Mesenchymal stem cell (in vitro differentiated cells and primary cell): ENCODE results near the gene NAXD.

Experiments used
- DNase-seq: peaks from one replicate; pipeline ENCODE4 v3.0.0-alpha.2; 2013
- H2AFZ ChIP-seq: one replicate; pipeline ENCODE4 v1.6.1; 2013; ENCODE audit warnings: low read depth, mild to moderate bottlenecking, control low read depth, inconsistent platforms, low read length, moderate library complexity
- H2AK5ac ChIP-seq: 2 replicates; pipeline ENCODE4 v1.6.1; 2013; ENCODE audit warnings: low read length, moderate library complexity, mild to moderate bottlenecking, inconsistent platforms; ENCODE audit not compliant: severe bottlenecking
- H2BK120ac ChIP-seq: one replicate; pipeline ENCODE4 v1.6.1; 2013; ENCODE audit warnings: low read depth, mild to moderate bottlenecking, inconsistent platforms, low read length, moderate library complexity
- H2BK12ac ChIP-seq, 2 experiments: one replicate each; pipeline ENCODE4 v1.6.1; 2013; ENCODE audit warnings: inconsistent platforms in 2 of 2, low read length in 2 of 2, mild to moderate bottlenecking in 2 of 2, moderate library complexity in 2 of 2, control low read depth in 1 of 2
- H2BK15ac ChIP-seq: one replicate; pipeline ENCODE4 v1.6.1; 2013; ENCODE audit warnings: mild to moderate bottlenecking, low read depth, inconsistent platforms; ENCODE audit not compliant: poor library complexity, severe bottlenecking
- H2BK5ac ChIP-seq: 2 replicates; pipeline ENCODE4 v1.6.1; 2013; ENCODE audit warnings: low read depth, mild to moderate bottlenecking, low read length, control low read depth, inconsistent platforms; ENCODE audit not compliant: poor library complexity, severe bottlenecking
- H3K14ac ChIP-seq, 2 experiments: one replicate each; pipeline ENCODE4 v1.6.1; 2013; ENCODE audit warnings: inconsistent platforms in 2 of 2, low read length in 2 of 2, control low read depth in 1 of 2, mild to moderate bottlenecking in 1 of 2, moderate library complexity in 1 of 2
- H3K18ac ChIP-seq, 2 experiments: one replicate each; pipeline ENCODE4 v1.6.1; 2013; ENCODE audit warnings: inconsistent platforms in 2 of 2, low read length in 2 of 2, control low read depth in 1 of 2, low read depth in 1 of 2, mild to moderate bottlenecking in 1 of 2
- H3K23ac ChIP-seq, 2 experiments: one replicate each; pipeline ENCODE4 v1.6.1; 2013; ENCODE audit warnings: inconsistent platforms in 2 of 2, low read length in 2 of 2, mild to moderate bottlenecking in 2 of 2, moderate library complexity in 2 of 2, control low read depth in 1 of 2
- H3K27ac ChIP-seq: 2 replicates; pipeline ENCODE4 v1.5.1; 2013; ENCODE audit warnings: mild to moderate bottlenecking, moderate library complexity, low read length, control low read depth, inconsistent platforms; ENCODE audit not compliant: poor library complexity, severe bottlenecking
- H3K27me3 ChIP-seq, 2 experiments: 2 replicates each; pipeline versions ENCODE4 v1.6.1 to v1.7.0; 2013; ENCODE audit warnings: low read length in 2 of 2, mild to moderate bottlenecking in 2 of 2, moderate library complexity in 2 of 2, control low read depth in 1 of 2, inconsistent platforms in 1 of 2; ENCODE audit not compliant: control insufficient read depth in 1 of 2, insufficient read depth in 1 of 2
- H3K36me3 ChIP-seq, 2 experiments: 2 replicates each; pipeline versions ENCODE4 v1.6.1 to v1.7.0; 2013; ENCODE audit warnings: low read length in 2 of 2, control low read depth in 1 of 2, inconsistent platforms in 1 of 2, low read depth in 1 of 2, mild to moderate bottlenecking in 1 of 2; ENCODE audit not compliant: insufficient read depth in 2 of 2, control insufficient read depth in 1 of 2
- H3K4ac ChIP-seq, 2 experiments: one replicate each; pipeline ENCODE4 v1.6.1; 2013; ENCODE audit warnings: inconsistent platforms in 2 of 2, low read length in 2 of 2, mild to moderate bottlenecking in 2 of 2, moderate library complexity in 2 of 2, control low read depth in 1 of 2, low read depth in 1 of 2
- H3K4me1 ChIP-seq: 2 replicates; pipeline ENCODE4 v1.6.1; 2013; ENCODE audit warnings: low read depth, low read length, control low read depth; ENCODE audit not compliant: control insufficient read depth, insufficient read depth
- H3K4me2 ChIP-seq: 2 replicates; pipeline ENCODE4 v1.6.1; 2013; ENCODE audit warnings: low read length, mild to moderate bottlenecking, inconsistent platforms; ENCODE audit not compliant: poor library complexity, severe bottlenecking
- H3K4me3 ChIP-seq, 2 experiments: 2 replicates each; pipeline versions ENCODE4 v1.5.1 to v1.7.0; 2013; ENCODE audit warnings: low read length in 2 of 2, mild to moderate bottlenecking in 2 of 2, control low read depth in 1 of 2, low read depth in 1 of 2; ENCODE audit not compliant: insufficient read depth in 1 of 2
- H3K79me1 ChIP-seq: replicated peaks from 2 replicates; pipeline ENCODE4 v1.6.1; 2013; ENCODE audit warnings: mild to moderate bottlenecking, control low read depth, low read length, inconsistent platforms; ENCODE audit not compliant: poor library complexity, severe bottlenecking
- H3K9ac ChIP-seq: 2 replicates; pipeline ENCODE4 v1.7.0; 2013; ENCODE audit warnings: mild to moderate bottlenecking, low read length, moderate library complexity
- H3K9me3 ChIP-seq: 2 replicates; pipeline ENCODE4 v1.7.0; 2013; ENCODE audit warnings: mild to moderate bottlenecking, low read length; ENCODE audit not compliant: control insufficient read depth
- H4K8ac ChIP-seq: one replicate; pipeline ENCODE4 v1.6.1; 2013; ENCODE audit warnings: inconsistent platforms, mild to moderate bottlenecking, low read length, moderate library complexity
- H4K91ac ChIP-seq: one replicate; pipeline ENCODE4 v1.6.1; 2013; ENCODE audit warnings: mild to moderate bottlenecking, low read length, inconsistent platforms
- WGBS: methylation state at CpG from one replicate; pipeline ENCODE4 v1.1.7; 2013; ENCODE audit warnings: mixed read lengths; 5-methylcytosine and 5-hydroxymethylcytosine counted together

The NAXD gene

DNA sequence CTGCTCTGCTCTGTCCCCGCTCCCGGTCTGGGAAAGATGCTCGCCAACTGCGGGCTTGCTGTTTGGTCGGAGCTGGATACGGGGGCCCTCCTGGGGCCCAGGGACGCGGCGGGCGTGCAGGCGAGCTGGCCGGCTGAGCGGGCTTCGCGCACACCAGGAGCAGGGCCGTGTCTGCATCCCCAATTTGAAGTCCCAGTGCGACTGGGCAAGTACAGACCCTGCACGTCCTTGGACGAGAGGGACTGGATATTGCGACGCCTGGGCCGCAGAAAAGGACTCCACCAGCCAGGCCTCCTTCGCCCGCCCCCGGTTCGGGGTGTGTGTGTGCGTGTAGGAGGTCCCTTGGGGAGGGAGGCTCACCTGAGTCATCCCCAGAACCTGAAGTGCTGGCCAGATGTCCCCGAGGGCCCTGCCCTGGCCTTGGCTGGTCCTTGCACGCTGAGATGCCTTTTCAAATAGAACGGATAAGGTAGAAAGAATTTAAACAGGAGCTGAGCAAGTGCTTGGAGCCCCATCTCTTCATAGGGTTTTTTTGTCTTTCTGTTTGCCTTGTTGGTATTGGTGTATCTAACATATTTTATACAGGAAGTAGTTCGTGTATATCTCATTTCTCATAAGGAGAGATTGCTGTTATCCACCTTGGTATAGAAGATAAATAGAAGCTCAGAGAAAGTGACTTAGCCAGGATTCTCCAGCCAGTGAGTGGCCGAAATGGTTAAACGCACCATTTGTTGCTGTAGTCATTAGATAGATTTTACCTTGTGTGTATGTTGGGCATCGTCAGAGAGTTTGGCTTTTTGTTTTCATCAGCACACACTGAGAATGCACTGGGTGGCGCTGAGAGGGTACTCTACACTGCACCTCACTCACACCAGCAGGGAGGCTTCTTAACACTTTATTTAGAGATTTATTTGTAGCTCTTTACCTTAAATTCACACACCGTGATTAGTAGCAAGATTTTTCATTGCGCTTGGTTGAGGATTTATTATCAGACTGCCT lies 1.1 kb downstream of the NAXD start:
- Histone ChIP-seq H3K27me3 (no peaks in the 10 kb centered on the region), H2BK5ac (no peak overlapping the region), H3K18ac (peak overlapping the region; percentile 87 to 99), H2BK12ac (peak overlapping the region in 1 of 2 experiments; percentile 90), H3K4me2 (peak overlapping the region; percentile 97), H3K27ac (peak overlapping the region; percentile 33), H3K9me3 (no peaks in the 10 kb centered on the region), H2BK120ac (peak overlapping the region; percentile 54), H3K36me3 (no peaks in the 10 kb centered on the region), H2BK15ac (peak overlapping the region; percentile 80), H3K4ac (peak overlapping the region; percentile 84 to 98), H3K23ac (peak overlapping the region; percentile 74 to 93), H4K91ac (peak overlapping the region; percentile 98), H3K14ac (peak overlapping the region; percentile 43 to 94), H2AFZ (peak overlapping the region; percentile 98), H4K8ac (peak overlapping the region; percentile 99), H2AK5ac (no peak overlapping the region), H3K4me3 (peak overlapping the region; percentile 91 to 99), H3K79me1 (peaks cover 1% of the 10 kb centered on the region), H3K4me1 (peaks cover 15% of the 10 kb centered on the region), H3K9ac (peak overlapping the region; percentile 94)
- DNase-seq = peak; percentile 76
- 6% methylated on average over 35 of the region's 37 CpGs for WGBS

DNA sequence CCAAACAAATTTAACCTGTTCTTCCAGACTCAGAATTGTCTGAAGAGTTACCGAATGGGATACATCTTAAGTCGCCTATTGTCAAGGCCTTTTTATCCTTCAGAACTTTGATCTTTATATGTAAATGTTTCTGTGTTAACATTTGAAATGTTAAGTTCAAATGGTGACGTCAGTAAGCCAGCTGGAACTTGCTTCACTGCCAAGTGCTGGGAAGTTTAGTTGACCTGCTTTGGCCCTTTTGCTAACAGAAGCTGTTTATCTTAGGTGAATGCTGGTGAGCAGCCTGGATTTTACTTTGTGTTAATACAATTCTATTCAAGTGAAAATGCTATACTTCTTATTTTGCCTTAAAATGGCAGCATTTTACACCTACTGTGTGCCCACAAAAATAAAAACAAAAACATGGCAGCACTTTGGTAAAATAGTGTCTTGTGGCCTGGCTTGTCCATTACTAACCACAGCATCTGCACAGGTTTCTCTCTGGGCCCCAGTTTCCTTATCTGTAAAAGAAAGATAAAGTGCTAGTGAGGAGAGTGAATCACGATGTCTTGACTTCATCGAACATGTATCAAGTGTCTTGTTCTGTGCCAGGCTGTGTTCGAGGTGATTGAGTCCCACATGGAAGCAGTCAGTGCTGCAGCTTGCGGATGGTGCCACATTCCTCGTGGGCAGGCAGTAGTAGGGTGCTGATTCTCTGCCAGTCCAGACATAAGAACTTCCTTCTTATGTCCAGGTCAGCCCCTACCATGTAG lies 2.2 kb downstream of the NAXD start:
- Histone ChIP-seq H3K4me3 (peak overlapping the region in 1 of 2 experiments; percentile 91), H3K4ac (no peak overlapping the region)
- WGBS = 81% methylated on average over 6 of the region's 8 CpGs

DNA sequence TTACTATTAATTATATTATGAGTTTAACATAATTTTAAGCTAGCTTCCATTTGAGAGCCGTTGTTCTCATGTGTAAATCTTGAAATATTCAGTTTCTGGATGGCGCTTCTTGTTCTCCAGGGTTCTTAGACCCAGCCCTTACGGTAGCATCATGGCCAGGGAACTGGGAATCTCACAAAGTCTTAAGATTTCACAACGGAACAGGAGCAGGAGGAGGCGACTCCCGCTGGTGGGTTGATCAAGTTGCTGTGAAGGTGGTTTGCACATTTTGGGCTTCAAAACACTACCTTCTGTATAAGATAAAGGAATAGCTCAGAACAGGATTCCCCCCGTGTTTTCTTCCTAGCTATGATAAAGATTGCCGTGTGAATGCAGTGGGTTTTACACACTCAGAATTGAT lies 2.8 kb downstream of the NAXD start:
- DNase-seq = peak; percentile 21
- no peak overlapping the region for H2BK12ac ChIP-seq
- H2BK5ac ChIP-seq = no peak overlapping the region
- H4K91ac ChIP-seq = no peak overlapping the region
- H3K18ac ChIP-seq = no peak overlapping the region
- H3K23ac ChIP-seq = no peak overlapping the region
- no peak overlapping the region for H4K8ac ChIP-seq
- no peak overlapping the region for H3K27ac ChIP-seq
- no peak overlapping the region for H3K9ac ChIP-seq
- H3K4me3 ChIP-seq = no peak overlapping the region
- peaks cover 6 to 11% of the 10 kb centered on the region in 2 experiments for H3K36me3 ChIP-seq
- WGBS = 82% methylated on average over 7 of the region's 8 CpGs
- peaks cover 3% of the 10 kb centered on the region for H3K79me1 ChIP-seq
- H3K4me1 ChIP-seq = peaks cover 15% of the 10 kb centered on the region
- H3K27me3 ChIP-seq = no peaks in the 10 kb centered on the region
- H3K14ac ChIP-seq = no peak overlapping the region
- no peak overlapping the region for H2BK15ac ChIP-seq
- H3K4me2 ChIP-seq = no peak overlapping the region
- H2AK5ac ChIP-seq = no peak overlapping the region
- no peak overlapping the region for H3K4ac ChIP-seq
- no peaks in the 10 kb centered on the region for H3K9me3 ChIP-seq
- no peak overlapping the region for H2BK120ac ChIP-seq
- H2AFZ ChIP-seq = no peak overlapping the region

More for the DNA sequence above, 2.2 kb downstream of the NAXD start:
- Histone ChIP-seq H3K36me3 (peaks cover 0 to 4% of the 10 kb centered on the region in 2 experiments), H3K4me1 (peaks cover 15% of the 10 kb centered on the region), H2BK120ac (no peak overlapping the region), H2AFZ (no peak overlapping the region), H2AK5ac (no peak overlapping the region), H3K9me3 (no peaks in the 10 kb centered on the region), H3K4me2 (peak overlapping the region; percentile 50), H3K9ac (peak overlapping the region; percentile 94), H2BK12ac (no peak overlapping the region), H3K18ac (peak overlapping the region in 1 of 2 experiments; percentile 29), H2BK15ac (no peak overlapping the region), H2BK5ac (no peak overlapping the region), H3K14ac (peak overlapping the region in 1 of 2 experiments; percentile 5), H4K8ac (no peak overlapping the region), H3K27ac (peak overlapping the region; percentile 28), H4K91ac (no peak overlapping the region), H3K23ac (no peak overlapping the region), H3K27me3 (no peaks in the 10 kb centered on the region), H3K79me1 (peaks cover 1% of the 10 kb centered on the region)
- DNase-seq = peak; percentile 86

DNA sequence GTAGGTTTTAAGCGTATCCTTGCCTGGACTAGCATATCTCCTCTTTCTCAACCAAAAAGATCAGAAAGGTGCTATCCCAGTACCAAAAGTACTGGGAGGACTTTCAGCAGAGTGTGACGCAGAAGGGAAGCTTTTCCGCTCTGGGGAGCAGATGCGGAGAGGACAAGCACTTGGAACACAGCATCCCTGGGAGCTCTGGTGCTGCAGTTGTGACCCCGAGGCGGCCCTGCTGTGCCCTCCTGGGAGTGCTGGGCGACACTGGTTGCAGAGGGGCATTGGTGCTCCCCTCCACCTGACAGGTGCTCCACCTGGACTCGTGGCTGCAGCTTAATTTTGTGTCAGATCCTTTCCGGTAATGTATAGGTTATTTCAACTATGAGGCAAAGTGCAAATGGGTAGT lies 3.4 kb downstream of the NAXD start:
- Histone ChIP-seq H3K9ac (no peak overlapping the region), H3K27me3 (no peaks in the 10 kb centered on the region), H2AFZ (no peak overlapping the region), H2BK5ac (no peak overlapping the region), H2BK12ac (no peak overlapping the region), H3K9me3 (no peaks in the 10 kb centered on the region), H2BK15ac (no peak overlapping the region), H3K4ac (no peak overlapping the region), H2BK120ac (no peak overlapping the region), H3K79me1 (peaks cover 6% of the 10 kb centered on the region), H3K18ac (no peak overlapping the region), H3K4me1 (peaks cover 15% of the 10 kb centered on the region), H2AK5ac (no peak overlapping the region), H3K36me3 (peaks cover 10 to 16% of the 10 kb centered on the region in 2 experiments), H3K27ac (no peak overlapping the region), H3K14ac (no peak overlapping the region), H3K4me3 (no peak overlapping the region), H3K4me2 (no peak overlapping the region), H3K23ac (no peak overlapping the region), H4K91ac (no peak overlapping the region), H4K8ac (no peak overlapping the region)
- no peak for DNase-seq
- WGBS = 98% methylated on average over 7 of the region's 9 CpGs
